GM23338 (cell line): Measurements from ENCODE around the gene DLG4.

Experiments
- CTCF ChIP-seq, 2 experiments: fragments of 200-600 bp in 1 of 2; sonication (generic) in 1 of 2; conservative IDR thresholded peaks; 2 replicates each; pipeline versions ENCODE4 v1.5.1 to v1.6.1; 2016 to 2017; ENCODE audit warnings: antibody characterized with exemption in 2 of 2, low read depth in 2 of 2, mild to moderate bottlenecking in 2 of 2, moderate library complexity in 1 of 2
- EZH2 ChIP-seq: fragments of 200-600 bp; sonication (generic); IDR thresholded peaks from one replicate; pipeline ENCODE4 v1.8.0; 2017; ENCODE audit warnings: antibody characterized with exemption, mild to moderate bottlenecking, low read depth; ENCODE audit not compliant: unreplicated experiment
- EZH2phosphoT487 ChIP-seq: fragments of 200-600 bp; sonication (generic); IDR thresholded peaks from one replicate; pipeline ENCODE4 v1.8.1; 2018; ENCODE audit warnings: antibody characterized with exemption; ENCODE audit not compliant: unreplicated experiment
- NANOG ChIP-seq: IDR thresholded peaks from 2 replicates; pipeline ENCODE4 v1.6.1; 2016; ENCODE audit warnings: antibody characterized with exemption, borderline replicate concordance
- POLR2AphosphoS5 ChIP-seq: IDR thresholded peaks from 2 replicates; pipeline ENCODE4 v1.6.1; 2016; ENCODE audit warnings: antibody characterized with exemption, low read depth
- REST ChIP-seq: IDR thresholded peaks from one replicate; pipeline ENCODE4 v1.6.1; 2018; ENCODE audit warnings: antibody characterized with exemption; ENCODE audit not compliant: unreplicated experiment
- ZNF331 ChIP-seq: fragments of 250-450 bp; sonication (Bioruptor Pico); IDR thresholded peaks from 2 replicates; pipeline ENCODE4 v1.5.0; 2020; ENCODE audit warnings: low read depth, mild to moderate bottlenecking, moderate library complexity

GRCh38 chr17:7204828-7205461, 14.7 kb downstream of the DLG4 start:
- no peak for TF ChIP-seq CTCF (conservative IDR thresholded peaks at IDR 0.05; ENCODE audit: low read depth in 2 of 2)
- TF ChIP-seq EZH2: no peak
- no peak for TF ChIP-seq EZH2phosphoT487
- no peak for TF ChIP-seq REST
- peak; percentile 42; the same call in 1 of the 2 replicates for TF ChIP-seq POLR2AphosphoS5
- no peak for TF ChIP-seq ZNF331 (CRISPR knock-in tag)
- no peak for TF ChIP-seq NANOG
